ENCODE measurements around the gene FGF4.
"Not testable (repeated sequence)": the region's sequence is repeated elsewhere in the genome, so short reads cannot be mapped to it uniquely, and the experiment has no call there.

The FGF4 gene

GRCh38 chr11:69771466-69771865 lies 3.7 kb downstream of the FGF4 start:
- DNase-seq: no peak

- no peak for DNase-seq
Observed at GRCh38 chr11:69770540-69770939, 4.6 kb downstream of the FGF4 start.

GRCh38 chr11:69765498-69765995 lies 9.6 kb downstream of the FGF4 start:
- DNase-seq: no peak

DNA sequence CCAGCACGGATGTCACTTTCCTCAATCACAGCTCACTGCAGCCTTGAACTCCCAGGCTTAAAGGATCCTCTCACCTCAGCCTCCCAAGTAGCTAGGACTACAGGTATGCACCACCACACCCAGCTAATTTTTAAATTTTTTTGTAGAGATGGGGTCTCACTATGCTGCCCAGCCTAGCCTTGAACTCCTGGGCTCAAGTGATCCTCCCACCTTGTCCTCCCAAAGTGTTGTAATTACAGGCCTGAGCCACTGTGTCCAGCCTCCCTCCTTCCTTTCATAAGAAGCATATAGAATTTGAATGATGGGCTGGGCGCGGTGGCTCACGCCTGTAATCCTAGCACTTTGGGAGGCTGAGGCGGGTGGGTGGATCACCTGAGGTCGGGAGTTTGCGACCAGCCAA lies 10.2 kb downstream of the FGF4 start:
- not testable (repeated sequence) for DNase-seq

DNA sequence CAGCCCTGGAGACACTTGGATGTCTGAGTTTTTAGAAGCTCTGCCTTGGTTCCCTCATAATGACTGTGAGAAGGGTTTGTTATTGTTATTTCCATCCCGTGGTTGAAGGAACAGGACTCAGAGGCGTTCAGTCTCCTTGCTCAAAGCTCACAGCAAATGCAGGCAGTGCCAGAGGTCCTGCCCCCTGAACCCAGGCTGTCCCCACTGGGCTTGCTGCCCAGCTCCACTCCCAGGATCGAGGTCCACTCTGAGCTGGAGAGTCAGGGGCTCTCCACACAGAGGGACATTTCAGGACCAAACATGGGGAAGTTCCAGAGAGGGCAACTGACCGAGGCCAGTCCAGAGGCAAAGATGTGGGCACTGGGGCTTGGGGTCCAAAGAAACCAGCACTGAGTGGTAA lies 14.8 kb downstream of the FGF4 start:
- no peak for DNase-seq

DNA sequence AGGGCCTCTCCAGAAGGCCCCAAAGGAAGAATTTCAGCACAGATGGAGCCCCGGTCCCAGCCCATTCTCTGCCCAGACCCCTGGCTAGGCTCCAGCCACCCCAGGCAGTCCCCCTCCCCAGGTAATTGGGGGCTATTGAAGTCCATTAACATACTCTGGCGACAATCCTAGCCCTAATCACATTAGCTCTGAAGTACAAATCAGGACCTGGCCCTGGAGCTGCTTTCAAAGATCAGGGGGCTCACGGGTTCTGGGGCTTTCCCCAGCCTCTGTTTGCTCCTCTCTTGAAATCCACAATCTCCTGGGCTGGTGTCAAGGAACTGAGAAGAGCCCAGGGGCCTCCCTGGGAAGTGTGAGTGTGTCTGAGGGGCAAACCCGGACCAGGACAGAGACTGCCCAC lies 22.3 kb downstream of the FGF4 start:
- no peak for DNase-seq

DNA sequence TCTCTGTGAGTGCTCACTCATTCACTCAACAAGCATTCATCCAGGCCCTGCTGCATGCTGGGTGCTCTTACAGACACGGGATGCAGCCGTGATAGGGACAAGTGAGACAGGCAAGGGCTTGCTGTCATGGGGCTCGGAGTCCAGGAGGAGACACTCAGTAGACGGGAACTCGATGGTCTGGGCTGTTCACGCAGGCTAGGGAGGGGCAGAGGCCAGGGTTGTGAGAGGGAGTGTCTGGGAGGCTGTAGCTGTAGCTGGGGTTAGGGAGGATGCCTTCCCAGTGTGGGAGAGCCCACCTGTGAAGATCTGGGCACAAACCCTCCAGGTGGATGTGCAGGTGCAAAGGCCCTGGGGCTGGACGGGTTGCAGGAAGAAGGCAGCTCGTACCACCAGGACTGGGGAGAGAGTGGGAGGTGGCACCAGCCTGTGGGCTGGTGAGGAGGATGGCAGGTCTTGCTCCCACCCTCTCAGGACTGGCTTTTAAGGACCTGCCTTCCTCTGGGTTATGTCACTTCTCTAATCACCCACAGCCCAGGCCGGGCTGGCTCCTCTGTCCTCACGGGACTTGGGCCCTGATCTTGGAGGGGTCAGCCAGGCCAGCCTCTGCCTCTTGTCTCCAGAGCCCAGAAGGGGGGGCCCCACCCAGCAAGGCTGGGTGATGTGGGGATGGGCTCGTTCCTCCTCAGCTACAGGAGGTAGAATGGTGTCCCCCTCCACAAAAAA lies 24.1 kb downstream of the FGF4 start:
- DNase-seq: no peak

DNA sequence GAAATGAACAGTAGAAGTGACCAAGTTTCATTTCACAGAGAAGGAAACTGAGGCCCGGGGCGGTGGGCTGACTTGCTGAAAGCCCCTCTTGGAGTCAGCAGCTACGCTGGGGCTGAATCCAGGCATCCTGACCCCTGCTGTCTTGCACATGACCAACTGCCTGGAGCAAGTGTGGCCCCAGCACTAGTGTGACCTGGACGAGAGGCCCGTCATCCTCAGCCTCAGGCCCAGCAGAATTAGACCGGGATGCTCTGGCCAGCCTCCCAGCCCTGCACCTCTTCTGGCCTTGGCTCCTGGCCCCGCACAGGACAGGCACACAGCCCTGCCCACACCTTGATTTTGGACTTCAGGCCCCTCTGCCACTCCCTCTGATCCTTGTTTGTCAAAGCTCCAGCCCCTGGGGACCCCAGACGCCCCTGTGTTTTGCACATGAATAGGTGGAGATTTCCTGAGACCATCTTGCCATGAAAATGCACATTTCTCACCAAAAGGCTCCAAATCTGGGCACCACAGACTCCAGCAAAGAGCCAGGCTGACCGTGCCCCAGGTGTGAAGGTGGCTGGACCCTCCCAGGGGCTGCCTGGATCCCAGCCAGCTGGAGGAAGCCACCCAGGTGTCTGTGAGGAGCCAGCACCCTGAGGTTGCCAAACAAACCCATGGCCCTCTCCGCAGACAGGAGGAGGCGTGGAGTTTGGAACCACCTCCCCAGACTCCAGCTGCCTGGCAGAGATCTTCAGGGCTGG lies 24.9 kb downstream of the FGF4 start:
- no peak for DNase-seq

DNA sequence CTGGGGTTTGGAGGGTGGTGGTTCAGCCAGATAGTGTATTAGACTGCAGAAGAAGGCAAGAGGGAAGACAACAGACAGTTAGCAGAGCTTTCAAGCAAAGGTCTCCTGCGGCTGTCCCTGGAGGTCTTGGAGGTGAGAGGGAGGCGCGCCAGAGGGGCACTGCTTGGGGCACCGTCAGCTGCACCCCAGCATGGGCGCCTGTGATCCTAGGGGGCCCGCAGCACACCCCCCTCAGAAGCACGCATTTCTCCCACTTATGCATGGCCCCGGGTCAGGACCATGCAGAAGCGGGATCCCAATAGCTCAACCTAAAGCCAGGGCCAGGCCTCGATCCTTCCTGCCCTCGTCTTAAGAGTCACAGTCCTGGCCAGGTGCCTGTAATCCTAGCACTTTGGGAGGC lies 26.5 kb downstream of the FGF4 start:
- DNase-seq: no peak

GRCh38 chr11:69746752-69747742 lies 28.1 kb downstream of the FGF4 start:
- no peak for DNase-seq

DNA sequence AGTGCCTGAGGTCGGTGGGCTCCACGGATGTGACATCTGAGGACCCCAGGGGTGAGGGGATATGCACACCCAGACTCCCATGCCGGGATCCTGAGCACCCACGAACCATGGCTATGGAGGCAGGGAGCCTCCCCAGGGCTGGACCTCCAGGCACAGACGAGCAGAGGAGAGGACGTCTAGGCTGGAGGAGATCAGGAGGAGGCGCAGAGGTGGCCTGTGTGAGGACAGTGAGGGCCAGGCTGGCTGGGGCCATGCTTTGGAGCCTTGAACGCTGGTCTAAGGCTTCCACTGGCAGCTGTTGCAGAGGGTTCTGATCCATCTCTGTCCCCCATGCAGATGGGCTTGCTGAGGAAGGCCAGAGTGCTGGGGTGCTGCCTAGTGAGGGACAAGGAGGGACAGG lies 29.0 kb downstream of the FGF4 start:
- no peak for DNase-seq

- no peak for DNase-seq
Observed at GRCh38 chr11:69745201-69745600, 29.9 kb downstream of the FGF4 start.

DNA sequence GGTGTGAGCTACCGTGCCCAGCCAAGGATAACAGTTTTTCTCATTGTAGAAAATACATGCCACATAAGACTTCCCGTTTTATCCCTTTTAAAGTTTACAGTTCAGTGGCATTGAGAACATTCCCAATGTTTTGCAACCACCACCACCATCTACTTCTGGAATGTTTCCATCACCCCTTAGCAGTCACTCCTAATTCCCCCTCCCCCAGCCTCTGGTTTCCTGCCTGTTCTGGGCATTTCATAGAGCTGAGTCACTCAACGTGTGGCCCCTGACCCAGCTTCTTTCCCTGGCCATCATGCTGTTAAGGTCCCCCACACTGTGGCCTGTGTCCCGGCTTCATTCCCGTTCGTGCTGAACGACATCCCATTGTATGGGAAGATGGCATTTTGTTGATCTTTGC lies 30.7 kb downstream of the FGF4 start:
- peak; percentile 58 for DNase-seq

- no peak for DNase-seq
Observed at GRCh38 chr11:69734841-69735240, 40.3 kb downstream of the FGF4 start.

DNA sequence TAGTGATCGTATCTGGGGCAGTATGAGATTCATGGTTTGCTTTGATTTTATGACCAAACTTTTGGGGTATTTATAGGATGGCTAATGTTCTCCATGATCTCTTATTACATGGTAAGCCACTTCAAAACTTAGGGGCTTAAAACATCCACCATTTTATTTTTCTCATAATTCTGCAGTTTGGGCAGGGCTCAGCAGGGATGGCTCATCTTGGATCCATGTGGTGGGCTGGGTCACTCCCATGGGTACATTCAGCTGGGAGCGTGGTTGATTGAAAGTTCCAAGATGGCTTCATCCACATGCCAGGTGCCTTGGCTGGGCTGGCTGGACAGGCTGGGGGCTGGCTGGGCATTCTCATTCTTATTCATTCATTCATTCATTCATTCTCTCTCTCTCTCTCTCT lies 40.8 kb downstream of the FGF4 start:
- no peak for DNase-seq

GRCh38 chr11:69732910-69733309 lies 42.2 kb downstream of the FGF4 start:
- DNase-seq: no peak

- no peak for DNase-seq
Observed at GRCh38 chr11:69731110-69731509, 44.0 kb downstream of the FGF4 start.

DNA sequence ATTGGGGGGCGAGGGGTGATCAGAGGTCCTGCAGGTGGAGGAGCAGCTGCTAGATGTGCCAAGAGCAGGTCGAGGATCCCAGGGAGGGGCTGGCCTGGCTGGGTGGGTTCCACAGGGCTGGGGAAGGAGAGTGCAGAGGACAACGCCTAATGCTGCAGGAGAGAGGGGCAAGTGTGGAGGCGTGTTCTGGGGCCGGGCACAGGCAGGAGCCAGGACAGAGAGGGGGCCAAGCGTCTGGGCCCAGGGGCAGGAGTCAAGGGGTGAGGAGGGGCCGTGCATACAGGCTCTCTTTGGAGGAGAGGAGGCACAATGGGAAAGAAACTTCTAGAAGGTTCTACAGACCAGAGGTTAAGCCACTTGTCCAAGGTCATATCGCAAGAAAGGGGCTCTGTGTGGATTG lies 44.6 kb downstream of the FGF4 start:
- DNase-seq: no peak

DNA sequence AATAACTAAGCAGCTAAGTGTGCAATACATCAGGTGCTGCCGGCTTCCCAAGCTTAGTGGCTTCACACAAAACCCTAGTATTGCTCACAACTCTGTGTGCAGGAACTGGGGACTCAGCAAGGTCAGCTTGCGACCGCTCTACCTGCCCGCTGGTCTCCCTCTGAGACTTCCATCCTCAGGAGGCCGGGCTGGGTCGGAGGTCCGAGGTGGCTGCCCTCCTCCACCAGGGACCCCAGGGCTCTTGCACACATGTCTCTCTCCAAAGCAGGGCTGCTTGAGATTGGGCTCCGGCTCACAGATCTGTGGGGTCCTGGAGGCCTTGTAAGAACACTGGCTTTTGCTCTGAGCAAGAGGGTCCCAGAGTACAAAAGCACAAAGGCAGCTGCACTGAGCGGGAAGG lies 45.9 kb downstream of the FGF4 start:
- no peak for DNase-seq

GRCh38 chr11:69727266-69727665 lies 47.9 kb downstream of the FGF4 start:
- DNase-seq: no peak

DNA sequence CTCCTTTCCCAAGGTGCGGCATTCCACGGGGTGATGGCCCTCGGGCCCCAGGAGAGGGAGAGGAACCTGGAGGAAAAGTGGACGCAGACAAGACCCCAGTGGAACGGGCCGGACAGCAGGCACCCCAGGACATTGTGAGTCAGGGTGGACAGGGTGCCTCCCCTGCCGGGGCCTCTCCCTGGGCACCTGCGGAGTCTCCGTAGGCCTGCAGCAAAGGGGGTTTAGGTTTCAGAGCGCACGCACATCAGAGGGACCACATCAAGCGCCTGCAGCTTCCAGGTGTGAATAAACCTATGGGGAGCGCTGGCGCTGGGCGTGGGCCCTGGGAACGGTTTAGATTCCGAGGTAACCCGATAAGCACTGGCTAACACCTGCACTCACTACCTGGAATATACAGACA lies 48.7 kb downstream of the FGF4 start:
- DNase-seq: no peak

DNA sequence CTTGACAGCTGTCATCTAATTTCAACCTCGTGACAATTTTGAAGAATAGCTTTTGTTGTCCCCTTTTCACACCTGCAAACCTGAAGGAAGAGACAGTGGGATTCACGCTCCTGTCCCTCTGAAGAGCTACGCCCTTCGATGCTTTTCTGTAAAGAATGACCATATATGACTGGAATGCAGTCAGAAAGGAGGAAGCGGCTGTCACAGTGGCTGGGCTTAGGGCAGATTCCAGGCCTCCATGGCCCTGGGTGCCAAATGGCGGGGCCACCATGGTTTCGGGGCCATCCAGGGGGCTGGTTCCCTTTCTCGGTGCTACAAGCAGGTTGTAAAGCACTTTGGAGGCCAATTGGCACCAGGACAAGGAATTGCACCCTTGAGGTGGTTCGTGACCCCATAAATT lies 49.1 kb downstream of the FGF4 start:
- DNase-seq: no peak

DNA sequence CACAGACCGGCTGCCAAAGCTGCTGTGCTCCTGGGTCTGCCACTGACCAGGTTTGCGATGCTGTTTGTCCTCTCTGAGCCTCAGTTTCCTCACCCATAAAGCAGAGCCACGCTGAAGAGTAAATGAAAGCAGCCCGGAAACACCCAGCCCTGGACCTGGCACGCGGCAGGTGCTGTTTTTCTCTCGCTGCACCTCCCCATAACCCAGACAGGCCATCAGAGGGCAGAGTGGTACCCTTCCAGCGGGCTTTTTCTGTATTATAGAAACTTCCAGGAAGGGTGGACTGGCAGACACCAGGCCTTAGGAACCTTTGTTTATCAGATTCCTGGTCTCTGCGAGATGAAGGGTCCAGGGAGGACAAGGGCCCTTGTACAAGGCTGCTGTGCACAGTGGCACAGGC lies 53.4 kb downstream of the FGF4 start:
- DNase-seq: no peak

Data from NCI-H226 (cell line).